PC-3 (cell line): Measurements from ENCODE around the gene GGA3.
A peak's percentile ranks its signal among the peaks of the same experiment; 100 is the strongest.

Experiments used
- CTCF ChIP-seq: fragments of 300-600 bp; sonication (generic); conservative IDR thresholded peaks from 2 replicates; pipeline ENCODE4 v1.5.1; 2017; ENCODE audit warnings: antibody characterized with exemption, low read depth, mild to moderate bottlenecking, low read length
- EZH2 ChIP-seq: fragments of 300-600 bp; sonication (generic); IDR thresholded peaks from one replicate; pipeline ENCODE4 v1.6.1; 2017; ENCODE audit warnings: antibody characterized with exemption, mild to moderate bottlenecking, low read length; ENCODE audit not compliant: unreplicated experiment
- EZH2phosphoT487 ChIP-seq: fragments of 300-600 bp; sonication (generic); IDR thresholded peaks from 2 replicates; pipeline ENCODE4 v1.6.1; 2018; ENCODE audit warnings: mild to moderate bottlenecking, antibody characterized with exemption, low read length, borderline replicate concordance

GRCh38 chr17:75263055-75263454, 1.6 kb upstream of the GGA3 start:
- TF ChIP-seq CTCF (0 out of 2 replicates have a peak, but pooled peaks have one; percentile 21), EZH2 (no peak), EZH2phosphoT487 (no peak)
